NCI-H1436 (cell line): Measurements from ENCODE around the gene PTPN22.
"Not testable (repeated sequence)": the region's sequence is repeated elsewhere in the genome, so short reads cannot be mapped to it uniquely, and the experiment has no call there.

Experiments
- DNase-seq: peaks from one replicate; lab custom pipeline; 2025; lab: John Stamatoyannopoulos, UW

Gene PTPN22

DNA sequence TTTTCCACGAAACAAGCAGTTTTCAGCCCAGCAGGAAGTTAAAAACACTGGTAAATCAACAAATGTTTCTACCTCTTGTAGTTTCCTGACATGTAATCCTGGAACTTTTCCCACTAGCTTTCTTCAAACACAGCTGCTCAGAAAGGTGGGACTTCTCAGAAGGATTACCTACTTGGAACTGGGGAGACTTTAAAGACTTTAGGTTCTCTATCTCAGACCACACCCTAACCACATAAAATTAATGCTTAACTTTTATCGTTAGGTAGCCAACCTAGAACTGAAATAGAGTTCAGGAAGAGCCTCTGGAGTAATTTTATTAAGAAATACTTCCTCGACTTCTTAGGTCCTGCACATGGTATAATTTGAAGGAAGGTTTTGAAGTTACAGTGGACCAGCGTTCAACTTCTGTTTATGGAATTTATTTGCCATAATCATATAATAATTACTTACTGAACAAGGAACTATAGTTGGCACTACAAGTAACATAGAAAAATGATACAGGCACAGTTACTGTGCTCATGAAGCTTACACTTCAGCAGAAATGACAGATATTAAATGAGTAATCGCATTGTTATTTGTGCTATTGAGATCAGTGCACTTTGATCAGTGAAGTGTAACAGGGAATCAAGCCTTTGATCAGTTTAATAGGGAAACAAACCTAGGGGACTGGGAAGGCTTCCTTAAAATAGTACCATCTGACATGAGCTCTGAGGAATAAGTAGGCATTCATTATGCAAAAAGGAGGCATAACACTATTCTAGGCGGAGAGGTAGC lies 16.1 kb upstream of the PTPN22 start, which contains the start of gene BCL2L15:
Gene BCL2L15, minus strand, starts transcription at position 180 of the 774 bp plus-strand sequence. CDS start 206 bp downstream, outside the sequence.
- DNase-seq: no peak

DNA sequence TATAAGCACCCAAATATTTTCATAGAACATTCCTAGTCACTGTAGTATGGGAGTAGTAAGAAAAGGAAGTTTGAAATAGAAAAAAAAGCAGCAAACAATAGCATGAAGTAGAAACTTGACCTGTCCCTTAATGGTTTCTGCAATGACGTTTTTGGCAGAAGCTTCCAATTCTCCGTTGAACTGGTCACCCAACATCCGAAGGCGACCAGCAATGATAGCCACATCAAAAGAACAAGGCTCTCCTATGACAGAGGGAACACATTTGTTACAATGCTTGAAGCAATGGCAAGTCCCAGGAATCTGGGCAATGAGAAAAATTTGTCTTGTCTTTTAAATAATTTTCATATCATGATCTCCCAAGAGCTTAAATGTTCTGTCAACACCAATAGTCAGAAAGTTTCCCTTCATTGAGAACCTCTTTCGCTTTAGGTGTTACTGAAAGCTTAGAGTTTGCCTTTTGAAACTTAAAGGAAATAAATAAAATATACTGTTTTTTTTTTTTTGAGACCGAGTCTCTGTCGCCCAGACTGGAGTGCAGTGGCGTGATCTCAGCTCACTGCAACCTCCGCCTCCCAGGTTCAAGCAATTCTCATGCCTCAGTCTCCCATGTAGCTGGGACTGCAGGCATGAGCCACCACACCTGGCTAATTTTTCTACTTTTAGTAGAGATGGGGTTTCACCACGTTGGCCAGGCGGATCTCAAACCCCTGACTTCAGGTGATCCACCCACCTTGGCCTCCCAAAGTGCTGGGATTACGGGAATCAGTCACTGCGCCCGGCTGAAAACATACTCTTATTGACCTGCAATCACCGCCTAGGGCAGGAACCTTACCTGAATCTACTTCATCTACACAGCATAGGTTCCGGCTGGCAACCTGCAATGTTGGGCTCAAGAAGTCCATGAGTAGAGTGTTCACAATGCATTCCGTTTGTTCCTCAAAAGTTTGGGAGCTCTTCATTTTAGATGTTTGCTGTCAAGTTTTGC lies 15.2 kb upstream of the PTPN22 start:
- no peak for DNase-seq

DNA sequence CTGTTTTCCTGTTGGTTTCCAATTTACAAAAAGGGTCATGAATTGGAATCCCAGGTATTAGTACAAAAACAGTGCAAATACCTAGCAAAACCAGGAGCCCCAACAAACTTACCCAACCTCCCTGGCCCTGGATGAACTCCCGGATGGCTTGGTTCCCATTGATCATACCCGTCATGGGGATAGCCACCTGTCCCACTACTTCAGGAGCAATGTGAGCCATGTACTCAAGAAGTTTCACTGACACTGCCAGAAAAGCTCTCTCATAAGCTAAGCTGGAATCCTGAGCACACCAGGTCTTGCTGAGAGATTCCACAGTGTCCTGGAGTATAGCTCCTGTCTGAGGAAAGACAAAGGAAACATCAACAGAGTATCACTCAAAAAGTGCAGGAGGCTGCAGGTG lies 10.1 kb upstream of the PTPN22 start:
- no peak for DNase-seq

DNA sequence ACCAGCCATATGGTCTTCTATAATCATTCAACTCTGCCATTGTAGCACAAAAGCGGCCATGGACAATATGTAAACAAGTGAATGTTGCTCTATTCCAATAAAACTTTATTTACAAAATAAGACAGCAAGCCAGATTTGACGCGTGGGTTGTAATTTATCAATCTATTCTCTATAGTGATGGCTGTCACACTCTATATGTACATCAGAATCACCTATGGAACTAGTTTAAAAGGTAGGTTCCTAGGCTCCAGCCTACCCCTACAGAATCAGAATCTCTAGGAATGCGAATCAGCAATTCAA lies 8.2 kb upstream of the PTPN22 start:
- DNase-seq: no peak

DNA sequence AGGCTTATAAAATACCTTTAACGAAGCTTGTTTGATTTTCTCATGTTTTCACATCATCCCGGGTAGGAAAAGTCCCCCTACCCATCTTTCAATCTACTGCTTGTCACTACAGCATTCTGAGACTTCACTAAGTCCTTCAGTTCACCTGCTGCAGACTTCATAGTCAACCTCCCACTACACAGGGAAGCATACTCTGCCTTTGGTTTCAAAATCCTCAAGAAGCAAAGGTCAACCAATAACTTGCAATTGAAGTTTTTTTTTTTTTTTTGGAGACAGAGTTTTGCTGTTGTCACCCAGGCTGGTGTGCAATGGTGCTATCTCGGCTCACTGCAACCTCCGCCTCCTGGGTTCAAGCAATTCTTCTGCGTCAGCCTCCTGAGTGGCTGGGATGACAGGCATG lies 4.7 kb upstream of the PTPN22 start:
- DNase-seq: no peak

DNA sequence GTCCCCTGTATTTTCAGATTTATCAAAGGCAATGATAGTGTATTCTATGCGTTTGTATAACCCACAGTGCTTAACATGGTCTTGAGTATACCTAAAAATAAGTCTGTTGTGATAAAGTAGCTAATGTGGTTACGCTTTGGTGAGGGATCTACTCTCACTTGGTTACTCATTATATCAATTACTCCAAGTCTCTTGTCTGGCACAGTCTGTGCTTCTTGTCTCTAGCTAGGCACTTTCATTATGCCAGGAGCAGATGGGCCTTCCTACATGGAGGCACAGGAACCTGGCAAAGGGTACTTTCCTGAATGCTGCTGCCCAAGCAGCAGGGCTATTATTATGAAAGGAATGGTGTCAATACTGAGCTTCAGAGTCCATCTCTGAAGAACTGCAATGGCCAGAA lies 4.2 kb upstream of the PTPN22 start:
- DNase-seq: no peak

DNA sequence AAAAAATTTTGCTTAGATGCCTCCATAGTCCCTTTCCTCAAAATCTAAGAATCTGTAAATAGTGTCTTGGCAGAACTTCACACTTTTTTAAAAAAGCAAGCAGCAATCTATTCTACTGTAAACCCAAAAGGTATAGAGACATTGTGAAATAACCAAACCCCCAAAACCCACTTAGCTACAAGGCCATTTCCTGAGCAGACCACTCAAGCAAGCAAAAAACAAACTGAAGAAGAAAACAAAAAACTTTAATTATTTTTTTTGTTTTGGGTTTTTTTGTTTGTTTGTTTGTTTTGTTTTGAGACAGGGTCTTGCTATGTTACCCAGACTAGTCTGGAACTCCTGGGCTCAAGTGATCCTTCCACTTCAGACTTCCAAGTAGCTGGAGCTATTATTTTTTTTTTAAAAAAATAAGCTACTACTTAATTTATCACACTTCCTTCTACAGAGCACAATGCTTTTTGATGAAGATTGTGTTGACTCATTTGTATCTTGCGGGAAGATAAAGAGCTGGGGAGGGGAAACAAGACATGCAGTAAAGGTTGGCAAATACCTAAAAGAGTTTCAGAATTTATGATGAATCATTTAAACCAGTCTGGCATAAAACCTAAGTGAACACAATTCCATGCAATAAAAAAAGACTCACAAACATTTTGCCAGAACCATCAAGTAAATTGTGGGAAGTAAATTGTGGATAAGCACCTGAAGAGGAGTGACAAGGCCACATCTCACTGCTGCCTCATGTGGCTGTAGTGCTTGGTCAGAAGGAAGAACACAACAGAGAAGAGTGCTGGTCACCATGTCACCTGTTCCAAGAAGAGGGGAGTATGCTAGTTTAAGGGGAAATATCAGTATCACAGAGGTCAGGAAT lies 2.7 kb upstream of the PTPN22 start:
- DNase-seq: no peak

DNA sequence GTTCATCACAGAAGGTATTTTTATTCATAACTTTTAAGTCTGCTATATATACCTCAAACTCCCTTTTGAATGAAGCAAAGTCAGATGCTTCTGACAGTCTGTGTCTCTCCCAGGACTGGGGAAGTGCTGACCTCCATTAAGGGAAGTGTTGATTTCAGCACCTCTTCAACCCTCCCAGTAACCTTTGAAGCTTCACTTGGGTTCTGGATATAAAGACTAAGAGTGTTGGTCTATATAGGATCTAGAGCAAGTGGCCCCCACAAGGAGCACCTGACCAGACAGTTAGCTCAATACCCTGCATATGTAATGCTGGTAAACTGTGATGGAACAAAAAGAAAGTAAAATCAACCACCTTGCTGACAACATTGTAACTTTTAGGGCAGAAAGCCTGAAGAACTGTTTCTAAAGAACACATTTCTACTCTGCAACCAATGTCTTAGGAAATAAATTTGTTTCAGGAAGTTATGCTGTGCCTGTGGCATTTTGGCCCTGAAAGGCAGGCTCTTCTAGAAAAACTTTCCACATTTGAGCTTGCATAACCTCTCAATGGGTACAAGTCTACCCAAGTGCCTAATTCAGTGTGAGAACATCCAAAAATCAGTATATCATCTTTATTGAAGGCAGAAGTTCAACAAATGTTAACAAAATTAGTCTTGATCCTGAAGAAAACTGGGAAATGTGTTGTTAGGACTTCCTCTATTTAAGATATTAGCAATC lies 865 bp upstream of the PTPN22 start:
- no peak for DNase-seq

DNA sequence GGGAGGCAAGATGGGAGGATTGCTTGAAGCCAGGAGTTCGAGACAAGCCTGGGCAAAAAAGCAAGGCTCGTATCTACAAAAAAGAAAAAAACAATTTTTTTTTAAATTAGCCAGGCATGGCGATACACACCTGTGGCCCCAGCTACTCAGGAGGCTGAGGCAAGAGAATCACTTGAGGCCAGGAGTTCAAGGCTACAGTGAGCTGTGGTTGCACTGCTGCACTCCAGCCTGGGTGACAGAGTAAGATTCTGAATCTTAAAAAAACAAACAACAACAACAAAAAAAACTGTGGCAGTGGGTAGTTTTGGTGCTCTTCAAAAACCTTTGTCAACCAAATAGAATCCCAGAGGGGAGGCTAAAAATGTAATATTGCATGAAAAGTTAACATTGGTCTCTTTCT lies 734 bp downstream of the PTPN22 start:
- DNase-seq: no peak

DNA sequence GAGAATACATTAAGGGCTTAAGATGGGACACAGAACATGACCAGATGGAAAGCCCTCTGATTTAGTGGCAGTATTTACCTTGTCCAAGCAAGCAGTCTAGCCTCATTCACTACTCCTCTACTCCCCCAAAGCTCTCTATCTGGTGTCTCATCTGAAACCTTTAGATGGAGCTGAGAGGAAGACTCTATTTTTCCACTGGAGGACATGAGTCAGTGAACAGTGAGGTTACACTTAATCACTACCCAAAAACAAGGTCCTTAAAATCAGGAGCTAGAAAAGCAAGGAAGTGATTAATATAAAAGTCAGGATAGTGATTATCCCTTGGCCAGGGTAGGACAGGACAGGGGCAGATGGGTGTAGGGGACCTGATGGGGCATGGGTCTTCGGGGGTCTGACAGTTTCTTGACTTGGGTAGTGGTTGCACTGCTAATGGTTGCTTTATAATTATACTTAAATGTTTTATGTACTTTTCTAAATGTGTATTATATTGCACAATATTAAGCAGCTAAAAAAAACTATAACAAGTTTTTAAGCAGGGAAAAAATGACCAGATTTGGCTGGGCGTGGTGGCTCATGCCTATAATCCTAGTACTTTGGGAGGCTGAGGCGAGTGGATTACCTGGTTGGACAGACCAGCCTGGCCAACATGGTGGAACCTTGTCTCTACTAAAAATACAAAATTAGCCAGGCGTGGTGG lies 3.0 kb downstream of the PTPN22 start:
- no peak for DNase-seq

DNA sequence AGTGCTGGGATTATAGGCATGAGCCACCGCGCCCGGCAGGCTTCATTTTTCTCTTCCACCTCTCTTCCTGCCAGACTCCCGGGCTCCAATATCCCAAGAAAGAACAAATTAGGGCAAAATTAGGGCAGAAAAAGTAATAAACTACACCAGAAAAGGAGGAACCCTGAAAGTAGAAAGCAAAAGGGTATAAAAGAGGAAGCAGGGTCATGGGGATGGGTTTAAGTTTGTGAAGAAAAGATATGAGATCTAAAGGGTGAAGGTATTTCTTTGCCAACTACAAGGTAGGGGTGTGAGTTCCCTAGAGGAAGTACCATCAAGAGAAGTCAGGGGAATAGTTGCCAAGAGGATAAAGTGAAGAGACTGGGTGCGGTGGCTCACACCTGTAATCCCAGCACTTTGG lies 9.9 kb downstream of the PTPN22 start:
- no peak for DNase-seq

DNA sequence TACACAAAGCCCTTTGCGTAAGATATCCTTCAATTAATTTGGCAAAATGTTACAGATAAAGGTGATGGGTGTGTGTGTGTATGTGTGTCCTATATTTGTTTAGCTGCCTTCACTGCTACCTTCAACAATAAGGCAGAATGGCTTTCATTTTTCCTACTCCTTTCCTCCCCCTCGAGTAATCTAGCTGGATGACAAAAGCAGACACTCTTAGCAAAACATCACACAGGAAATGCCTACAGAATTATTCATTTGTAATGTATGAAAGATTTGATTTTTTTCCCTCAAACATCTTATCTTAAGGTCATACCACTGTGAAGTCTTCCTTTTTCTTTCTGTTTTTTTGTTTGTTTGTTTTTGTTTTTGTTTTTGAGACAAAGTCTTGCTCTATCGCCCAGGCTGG lies 10.6 kb downstream of the PTPN22 start:
- DNase-seq: no peak

DNA sequence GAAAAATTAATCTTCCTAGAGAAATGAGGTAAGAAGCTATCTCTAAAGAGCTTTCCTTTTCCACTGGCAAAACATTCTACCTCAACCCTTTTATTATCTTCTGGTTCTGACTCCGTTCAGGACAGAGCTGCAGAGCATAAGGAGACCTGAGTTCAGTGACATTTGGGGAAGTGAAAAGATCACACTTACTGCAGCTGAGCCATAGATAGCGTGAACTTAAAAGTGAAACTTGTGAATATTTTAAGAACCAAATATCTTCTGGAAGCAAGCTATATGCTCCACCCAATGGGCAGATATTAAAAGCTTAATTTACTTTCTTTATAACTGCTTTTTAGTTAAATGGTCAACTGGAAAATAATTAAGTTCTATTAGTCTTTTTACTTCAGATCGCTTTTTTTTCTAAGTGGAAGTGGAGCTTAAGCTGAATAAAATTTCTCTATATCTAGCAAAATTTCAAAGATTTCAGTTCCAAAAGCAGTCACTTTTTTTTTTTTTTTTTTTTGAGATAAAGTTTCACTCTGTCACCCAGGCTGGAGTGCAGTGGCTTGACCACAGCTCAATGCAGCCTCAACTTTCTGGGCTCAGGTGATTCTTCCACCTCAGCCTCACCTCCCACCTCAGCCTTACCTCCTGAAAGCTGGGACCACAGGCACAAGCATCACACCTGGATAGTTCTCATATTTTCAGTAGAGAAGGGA lies 11.9 kb downstream of the PTPN22 start:
- DNase-seq: no peak

DNA sequence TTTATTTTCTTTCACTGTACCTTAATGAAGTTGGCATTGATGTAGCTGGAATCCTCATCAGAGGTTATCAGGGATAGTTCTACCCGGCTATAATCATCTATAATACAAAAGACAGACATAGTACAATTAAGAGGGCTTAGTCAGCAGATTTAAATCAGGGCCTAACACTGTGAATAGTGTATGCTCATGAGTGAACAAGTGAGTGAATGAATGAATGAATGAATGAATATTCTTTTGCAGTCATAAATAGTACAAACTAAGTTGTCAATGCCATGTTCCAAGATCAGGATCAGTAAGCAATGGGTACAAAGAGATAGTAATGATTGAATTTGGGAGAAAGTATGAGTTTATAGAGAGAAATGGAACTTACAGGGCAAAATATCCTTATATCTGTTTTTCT lies 12.5 kb downstream of the PTPN22 start:
- no peak for DNase-seq

DNA sequence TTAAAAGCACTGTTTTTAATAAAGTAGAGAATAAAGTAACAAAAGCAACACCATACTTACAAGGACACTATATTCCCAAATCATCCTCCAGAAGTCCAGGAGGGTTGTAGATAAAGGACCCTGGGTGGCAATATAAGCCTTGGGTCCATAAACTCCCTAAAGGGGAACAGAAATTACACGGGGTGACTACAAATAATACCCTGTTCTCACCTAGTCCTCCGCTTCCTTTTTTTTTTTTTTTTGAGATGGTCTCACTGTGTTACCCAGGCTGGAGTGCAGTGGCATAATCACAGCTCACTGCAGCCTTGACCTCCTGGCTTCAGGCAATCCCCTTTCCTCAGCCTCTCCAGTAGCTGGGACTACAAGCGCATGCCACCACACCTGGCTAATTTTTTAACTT lies 13.1 kb downstream of the PTPN22 start:
- no peak for DNase-seq

DNA sequence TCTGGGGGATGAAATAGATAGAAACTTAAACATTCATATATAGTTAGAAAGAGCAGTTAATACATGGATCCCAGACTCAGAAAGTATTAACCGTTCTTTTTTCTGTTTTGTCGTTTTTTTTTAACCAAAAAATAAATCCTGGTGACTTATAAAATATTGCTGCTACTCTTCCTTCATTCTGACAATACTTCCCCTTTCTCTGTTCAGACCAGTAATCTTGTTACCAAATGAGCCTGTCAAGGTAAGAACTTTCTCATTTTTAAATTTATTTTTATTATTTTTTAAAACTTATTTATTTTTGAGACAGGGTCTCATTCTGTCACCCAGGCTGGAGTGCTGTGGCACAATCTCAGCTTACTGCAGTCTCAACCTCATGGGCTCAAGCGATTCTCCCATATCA lies 13.7 kb downstream of the PTPN22 start:
- DNase-seq: no peak

DNA sequence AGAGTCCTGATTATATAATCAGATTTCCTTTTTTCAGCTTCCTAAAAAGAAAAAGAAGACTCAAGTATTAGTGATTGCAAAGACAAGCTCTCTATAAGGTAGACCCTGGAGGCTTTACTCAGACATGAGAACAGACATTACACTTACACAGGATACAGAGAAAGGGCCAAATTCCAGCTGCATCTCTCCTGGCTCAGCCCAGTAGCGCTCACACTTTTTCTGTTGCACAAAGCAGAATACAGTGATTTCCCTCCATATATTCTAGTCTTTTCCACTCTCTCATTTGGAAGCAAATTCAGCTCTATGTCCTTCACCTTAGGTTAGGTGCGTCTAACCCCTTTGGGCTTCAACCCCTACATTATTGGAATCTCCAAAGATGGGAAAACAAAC lies 15.1 kb downstream of the PTPN22 start:
- no peak for DNase-seq

DNA sequence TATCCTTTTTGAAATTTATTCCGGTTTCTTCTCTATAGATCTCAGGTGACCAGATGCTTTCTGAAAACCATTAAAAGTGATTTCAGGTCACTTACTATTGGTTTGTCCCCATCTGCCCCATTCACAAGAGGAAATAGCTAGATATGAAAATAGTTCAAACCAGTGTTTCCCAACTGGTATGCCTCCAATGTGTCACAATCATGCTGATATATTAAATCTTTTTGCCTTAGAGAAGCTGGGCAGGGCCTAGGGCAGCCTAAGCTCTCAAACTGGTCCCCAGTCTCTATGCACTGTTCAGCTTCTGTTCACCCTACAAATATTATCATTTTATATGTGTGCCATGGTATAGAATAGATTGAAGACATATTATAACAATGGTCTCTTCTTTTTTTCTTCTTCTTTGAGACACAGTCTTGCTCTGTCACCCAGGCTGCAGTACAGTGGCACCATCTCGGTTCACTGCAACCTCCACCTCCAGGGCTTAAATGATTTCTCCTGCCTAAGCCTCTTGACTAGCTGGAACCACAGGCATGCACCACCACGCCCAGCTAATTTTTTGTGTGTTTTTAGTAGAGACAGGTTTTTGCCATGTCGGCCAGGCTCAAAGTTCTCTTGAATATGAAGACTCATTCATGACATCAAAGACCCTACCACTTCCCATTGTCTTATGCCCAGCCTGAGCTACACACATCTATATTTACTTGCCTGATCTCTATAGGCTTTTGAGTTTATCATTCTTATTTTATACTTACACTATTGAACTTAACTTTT lies 15.7 kb downstream of the PTPN22 start:
- no peak for DNase-seq

DNA sequence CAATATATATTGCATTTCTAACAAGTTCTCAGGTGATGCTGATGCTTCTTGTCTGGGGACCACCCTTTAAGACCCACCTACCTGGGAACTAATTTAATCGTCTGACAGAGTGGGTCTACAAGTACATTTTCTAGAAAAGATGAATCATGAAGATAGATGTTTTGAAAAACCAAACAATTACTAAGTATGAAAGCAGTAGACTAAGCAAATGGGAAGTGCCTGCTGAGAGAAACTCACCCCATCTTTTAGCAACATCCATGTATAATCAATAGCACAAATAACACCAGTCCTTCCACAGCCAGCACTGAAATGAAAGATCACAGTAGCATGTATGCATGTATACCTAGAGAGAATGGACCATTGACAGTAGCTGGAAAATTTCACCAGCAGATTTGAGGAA lies 17.3 kb downstream of the PTPN22 start:
- no peak for DNase-seq

DNA sequence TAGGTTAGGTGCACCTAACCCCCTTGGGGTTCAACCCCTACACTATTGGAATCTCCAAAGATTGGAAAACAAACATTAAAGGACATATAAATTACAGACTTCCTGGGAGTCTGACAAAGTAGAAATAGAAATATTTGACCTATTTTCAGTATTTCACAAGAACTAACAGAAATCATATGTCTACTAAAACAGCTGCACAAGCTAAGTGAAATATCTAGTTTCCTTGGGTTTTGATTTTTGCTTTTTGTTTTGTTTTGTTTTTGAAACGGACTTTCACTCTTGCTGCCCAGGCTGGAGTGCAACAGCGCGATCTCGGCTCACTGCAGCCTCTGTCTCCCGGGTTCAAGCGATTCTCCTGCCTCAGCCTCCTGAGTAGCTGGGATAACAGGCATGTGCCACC lies 18.8 kb downstream of the PTPN22 start:
- DNase-seq: not testable (repeated sequence)
